ENCODE results near the gene DNASE1. TPM values are rescaled to one million over a fixed set of nuclear protein-coding genes. Genes with fewer than 3 reads are reported as not detected.

The DNASE1 gene
- total and polyA plus RNA-seq, 4 donors: 0.77 to 11.6 (median 6.2) TPM

DNA sequence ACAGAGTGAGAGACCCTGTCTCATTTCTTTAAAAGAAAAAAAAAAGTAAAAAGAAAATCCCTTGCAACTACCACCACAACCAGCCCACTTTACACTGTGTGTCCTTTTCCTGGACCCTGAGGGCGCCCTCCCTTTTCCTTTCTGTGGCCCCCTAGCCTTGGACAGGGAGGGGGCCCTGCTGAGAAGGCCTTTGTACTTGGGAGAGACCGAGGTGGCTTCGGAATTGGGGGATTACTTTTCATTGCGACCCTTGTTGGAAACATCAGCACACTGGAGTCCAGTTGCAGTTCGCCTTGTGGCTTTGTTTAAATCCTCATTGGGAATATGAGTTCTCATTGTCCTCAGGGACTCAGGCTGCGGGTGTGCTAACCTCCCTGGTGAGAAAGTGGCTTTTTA lies 9.4 kb upstream of the DNASE1 start:
- Histone ChIP-seq H3K36me3 (ENCODE audit: control insufficient read depth in 4 of 4, insufficient read depth in 3 of 4, low read depth in 1 of 4, low read length in 3 of 4) (peaks cover 0 to 8% (median under 1%) of the 10 kb centered on the region in 4 donors), H3K27me3 (ENCODE audit: control insufficient read depth in 4 of 4, insufficient read depth in 4 of 4, low read length in 3 of 4) (no peaks in the 10 kb centered on the region), H3K9ac (ENCODE audit: low read depth in 1 of 2, low read length in 2 of 2) (no peak overlapping the region), H3K4me1 (ENCODE audit: control insufficient read depth in 4 of 4, insufficient read depth in 4 of 4, low read length in 3 of 4) (peaks cover 0 to 8% (median 3%) of the 10 kb centered on the region in 4 donors), H3K4me3 (ENCODE audit: low read depth in 1 of 3, low read length in 3 of 3) (no peak overlapping the region), H3K9me3 (ENCODE audit: control insufficient read depth in 4 of 4, low read length in 3 of 4) (no peaks in the 10 kb centered on the region), H3K27ac (ENCODE audit: low read depth in 1 of 2, low read length in 2 of 2) (no peak overlapping the region)
- TF ChIP-seq REST (IDR thresholded peaks at IDR 0.05): no peak
- TF ChIP-seq FOXA2 (IDR thresholded peaks at IDR 0.05): no peak
- TF ChIP-seq HNF4G (IDR thresholded peaks at IDR 0.05): no peak
- no peak for TF ChIP-seq RXRA (IDR thresholded peaks at IDR 0.05)
- TF ChIP-seq CTCF (IDR thresholded peaks at IDR 0.05; ENCODE audit: low read depth, low read length, missing input control): no peak
- TF ChIP-seq, protein P1, sequence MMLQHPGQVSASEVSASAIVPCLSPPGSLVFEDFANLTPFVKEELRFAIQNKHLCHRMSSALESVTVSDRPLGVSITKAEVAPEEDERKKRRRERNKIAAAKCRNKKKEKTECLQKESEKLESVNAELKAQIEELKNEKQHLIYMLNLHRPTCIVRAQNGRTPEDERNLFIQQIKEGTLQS (IDR thresholded peaks at IDR 0.05): no peak
- TF ChIP-seq ZBTB33 (IDR thresholded peaks at IDR 0.05): no peak
- TF ChIP-seq MAX (IDR thresholded peaks at IDR 0.05): no peak
- no peak for TF ChIP-seq TAF1 (conservative IDR thresholded peaks at IDR 0.05)
- TF ChIP-seq EGR1 (IDR thresholded peaks at IDR 0.05; ENCODE audit: low read depth in 2 of 2): no peak
- TF ChIP-seq SP1 (IDR thresholded peaks at IDR 0.05): no peak
- no peak for TF ChIP-seq HNF4A (conservative IDR thresholded peaks at IDR 0.05)
- no peak for TF ChIP-seq RAD21 (IDR thresholded peaks at IDR 0.05)
- no peak for TF ChIP-seq FOXA1 (IDR thresholded peaks at IDR 0.05)
- TF ChIP-seq GABPA (IDR thresholded peaks at IDR 0.05 in 1 of 2, conservative IDR thresholded peaks at IDR 0.05 in 1 of 2): no peak
- TF ChIP-seq JUND (IDR thresholded peaks at IDR 0.05): no peak
- no peak for TF ChIP-seq NR2F2 (IDR thresholded peaks at IDR 0.05)
- no peak for TF ChIP-seq YY1 (IDR thresholded peaks at IDR 0.05)
- 86% methylated on average over 6 of the region's 6 CpGs for WGBS
- no peak for DNase-seq (ENCODE audit: low spot score)
